ENCODE results near the gene CDH22.

The CDH22 gene

DNA sequence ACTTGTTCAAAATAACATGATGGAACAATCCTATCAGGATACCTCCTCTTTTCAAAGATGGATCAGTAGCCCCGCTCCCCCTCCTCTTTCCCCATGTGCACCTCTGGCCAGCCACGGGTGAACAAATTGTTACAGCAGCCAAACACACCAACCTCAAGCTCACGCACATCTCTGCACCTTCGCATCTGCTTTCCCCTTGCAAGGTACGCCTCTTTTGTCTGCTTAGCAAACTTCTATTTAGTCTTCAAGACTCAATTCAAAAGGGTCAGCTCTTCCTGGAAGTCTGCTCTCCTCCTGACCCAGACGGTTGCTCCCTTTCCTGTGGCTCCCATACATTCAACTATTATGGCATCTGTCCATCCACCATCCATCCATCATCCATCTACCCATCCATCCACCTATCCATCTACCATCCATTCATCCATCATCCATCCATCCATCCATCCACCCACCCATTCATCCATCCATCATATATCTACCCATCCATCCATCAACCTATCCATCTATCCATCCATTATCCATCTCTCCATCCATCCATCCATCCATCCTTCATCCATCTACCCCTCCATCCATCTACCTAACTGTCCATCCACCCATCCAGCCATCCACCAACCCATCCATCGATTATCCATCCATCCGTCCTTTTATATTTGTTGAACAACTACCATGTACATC is 36.3 kb upstream of the CDH22 start:
- no peak for DNase-seq

- DNase-seq = no peak
Observed at GRCh38 chr20:46343975-46344357, 35.7 kb upstream of the CDH22 start.

DNA sequence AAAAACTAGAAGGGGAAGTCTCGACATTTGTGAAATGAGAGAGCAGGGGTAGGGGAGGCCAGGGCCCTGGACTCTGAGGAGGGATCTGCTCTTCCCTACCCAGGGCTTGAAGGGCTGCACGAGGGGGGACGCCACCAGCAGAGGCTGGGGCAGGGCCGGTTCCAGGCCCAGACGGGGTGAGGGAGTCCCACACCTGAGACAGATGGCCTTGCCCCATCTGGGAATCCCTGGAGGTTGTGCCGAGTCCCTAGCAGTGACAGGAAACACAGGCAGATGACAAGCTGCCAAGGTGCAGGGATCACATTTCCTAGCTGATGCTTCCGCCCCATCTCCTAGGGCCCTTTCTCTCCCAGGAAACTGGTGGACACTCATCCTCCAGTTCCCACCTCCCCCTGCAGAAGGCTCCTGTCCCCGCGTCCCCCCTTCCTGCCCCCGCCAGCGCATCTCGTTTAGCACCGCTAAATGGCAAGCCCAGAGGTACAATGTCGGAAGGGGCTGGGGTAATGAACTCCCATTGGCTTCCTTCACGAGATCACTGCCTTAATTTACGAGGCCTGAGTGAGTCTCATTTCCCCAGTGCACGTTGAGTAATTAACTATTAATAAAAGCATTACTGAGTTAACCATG is 35.2 kb upstream of the CDH22 start:
- no peak for DNase-seq

- no peak for DNase-seq
Observed at GRCh38 chr20:46342451-46343347, 34.4 kb upstream of the CDH22 start.

- no peak for DNase-seq
Observed at GRCh38 chr20:46342010-46342378, 33.7 kb upstream of the CDH22 start.

GRCh38 chr20:46341074-46342009 is 33.0 kb upstream of the CDH22 start:
- DNase-seq = no peak

GRCh38 chr20:46339037-46339436 is 30.7 kb upstream of the CDH22 start:
- DNase-seq = no peak

DNA sequence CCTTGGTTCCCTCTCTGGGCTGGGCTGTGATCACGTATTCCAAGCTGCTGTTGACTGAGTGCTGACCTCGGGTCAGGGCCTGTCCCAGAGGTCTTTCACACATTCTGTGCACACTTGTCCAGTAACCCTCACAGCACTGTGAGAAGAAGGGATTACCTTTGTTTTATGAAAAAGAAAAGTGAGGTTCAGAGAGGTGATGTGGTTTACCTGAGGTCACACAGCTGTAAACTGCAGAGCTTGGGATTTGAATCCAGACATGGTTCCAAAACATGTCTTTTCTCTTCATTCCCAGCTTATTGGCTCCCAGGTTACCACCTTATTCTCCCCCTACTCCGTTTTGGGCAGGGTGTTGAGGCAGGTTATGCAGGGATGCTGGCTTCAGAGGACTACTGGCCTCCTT is 28.4 kb upstream of the CDH22 start:
- DNase-seq = no peak

DNA sequence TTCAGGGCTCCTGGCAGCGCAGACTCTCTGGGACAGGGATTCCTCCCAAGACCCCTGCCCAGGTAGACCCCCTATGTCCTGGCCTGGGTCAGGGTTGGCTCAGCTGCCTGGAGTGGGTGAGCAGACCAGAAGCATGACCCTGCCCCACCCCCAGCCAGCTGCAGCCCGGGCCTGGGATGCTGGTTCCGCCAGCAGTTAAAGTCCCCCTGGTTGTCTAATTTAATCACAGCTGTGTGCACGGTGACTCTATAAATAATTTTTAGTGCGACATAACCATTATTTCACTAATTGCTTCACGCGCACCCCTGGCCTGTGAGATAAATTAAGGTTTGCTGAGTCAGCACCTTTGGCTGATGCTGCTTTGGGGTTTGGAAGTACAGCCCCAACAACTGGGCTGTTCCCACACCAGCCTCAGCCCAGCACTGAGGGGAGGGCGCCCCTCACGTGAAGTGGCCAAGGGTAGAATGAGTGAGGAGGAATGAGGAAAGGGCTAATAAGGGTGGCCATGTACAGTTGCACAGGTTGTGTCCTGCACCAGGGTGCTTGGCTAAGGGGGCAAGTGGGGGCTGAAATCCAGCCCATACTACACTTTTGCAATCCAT is 26.1 kb upstream of the CDH22 start:
- no peak for DNase-seq

GRCh38 chr20:46333161-46333991 is 25.1 kb upstream of the CDH22 start:
- DNase-seq = no peak

GRCh38 chr20:46332373-46333160 is 24.3 kb upstream of the CDH22 start:
- DNase-seq = no peak

DNA sequence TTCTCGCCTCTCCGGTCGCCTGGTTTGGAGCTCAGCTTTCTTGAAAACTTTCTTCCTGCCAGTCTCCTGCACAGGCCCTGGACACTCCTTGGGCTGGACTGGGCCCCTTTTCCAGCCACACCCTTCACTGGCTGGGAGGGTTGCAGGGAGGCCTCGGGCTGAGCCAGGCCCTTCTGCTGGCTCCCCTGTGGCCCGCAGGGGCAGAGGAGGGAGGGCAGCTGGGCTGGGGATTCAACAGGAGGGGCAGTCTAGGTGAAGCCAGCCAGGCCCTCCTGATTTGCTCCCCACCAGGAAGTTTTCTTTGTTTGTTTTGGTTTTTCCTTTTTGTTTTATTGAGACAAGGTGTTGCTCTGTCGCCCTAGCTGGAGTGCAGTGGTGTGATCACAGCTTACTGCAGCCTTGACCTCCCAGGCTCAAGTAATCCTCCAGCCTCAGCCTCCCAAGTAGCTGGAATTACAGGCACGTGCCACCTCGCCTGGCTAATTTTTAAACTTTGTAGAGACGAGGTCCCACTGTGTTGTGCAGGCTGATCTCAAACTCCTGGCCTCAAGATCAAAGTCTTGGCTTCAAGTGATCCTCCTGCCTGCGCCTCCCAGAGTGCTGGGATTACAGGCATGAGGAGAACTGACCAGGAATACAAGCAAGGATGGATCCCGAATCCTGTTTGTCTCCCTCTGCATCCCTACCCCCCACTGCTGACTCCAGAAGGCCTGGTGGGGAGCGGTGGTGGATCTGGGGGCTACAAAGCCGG is 23.5 kb upstream of the CDH22 start:
- DNase-seq = no peak

DNA sequence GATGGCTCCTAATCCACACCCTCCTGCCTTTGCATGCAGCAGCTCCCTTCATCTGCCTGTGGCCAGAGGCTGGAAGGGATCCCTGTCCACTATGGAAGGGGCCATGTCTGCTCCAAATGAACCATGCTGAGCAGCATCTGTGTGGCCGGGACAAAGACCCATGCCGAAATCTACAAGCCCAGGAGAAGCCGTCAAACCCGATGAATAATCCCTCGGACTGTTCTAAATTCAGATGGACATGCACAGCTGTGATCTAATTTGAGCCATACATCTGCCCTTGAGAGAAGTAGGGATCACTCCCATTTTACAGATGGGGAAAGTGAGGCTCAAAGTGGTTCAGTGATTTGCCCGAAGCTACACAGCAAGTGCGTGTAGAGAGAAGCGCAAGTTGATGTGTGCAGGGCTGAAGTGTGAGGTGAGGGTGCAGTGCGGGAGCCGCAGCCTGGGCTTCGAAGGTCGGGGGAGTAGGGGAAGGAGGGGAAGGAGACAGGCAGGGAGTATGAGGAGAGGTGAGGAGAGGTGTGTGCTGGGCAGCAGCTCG is 22.6 kb upstream of the CDH22 start:
- DNase-seq = no peak

- DNase-seq = no peak
Observed at GRCh38 chr20:46330072-46330763, 21.9 kb upstream of the CDH22 start.

DNA sequence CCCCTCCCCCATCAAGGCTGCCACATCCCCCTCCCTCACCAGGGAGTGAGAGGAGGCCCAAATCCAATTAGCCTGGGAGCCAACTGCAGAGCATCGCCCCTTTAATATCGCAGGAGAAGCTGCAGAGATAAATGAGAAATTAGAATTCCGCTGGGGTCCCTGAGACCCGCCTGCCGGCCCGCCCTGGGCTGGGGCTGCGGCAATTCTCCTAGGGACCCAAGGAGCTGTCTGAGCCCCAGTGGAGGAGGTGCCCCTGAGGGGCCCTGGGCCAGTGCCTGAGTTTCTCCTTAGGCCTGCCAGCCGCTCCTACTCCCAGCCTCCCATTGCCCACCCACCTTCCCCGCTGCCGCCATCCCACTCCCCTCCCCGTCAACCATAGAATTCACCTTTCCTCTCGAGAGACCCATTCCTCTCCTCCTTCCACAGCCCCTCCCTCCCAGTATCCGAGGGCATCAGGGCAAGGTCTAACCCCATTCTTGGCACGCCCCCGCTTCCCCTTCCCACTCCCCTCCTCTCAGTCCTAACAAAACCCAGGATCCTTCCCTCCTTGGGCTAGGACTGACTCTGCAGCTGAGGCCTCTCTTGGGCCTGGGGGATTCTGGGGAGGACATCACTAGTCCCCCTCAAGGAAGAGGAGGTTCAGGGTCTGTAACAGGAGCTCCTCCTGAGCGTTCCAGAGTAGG is 20.0 kb upstream of the CDH22 start:
- no peak for DNase-seq

DNA sequence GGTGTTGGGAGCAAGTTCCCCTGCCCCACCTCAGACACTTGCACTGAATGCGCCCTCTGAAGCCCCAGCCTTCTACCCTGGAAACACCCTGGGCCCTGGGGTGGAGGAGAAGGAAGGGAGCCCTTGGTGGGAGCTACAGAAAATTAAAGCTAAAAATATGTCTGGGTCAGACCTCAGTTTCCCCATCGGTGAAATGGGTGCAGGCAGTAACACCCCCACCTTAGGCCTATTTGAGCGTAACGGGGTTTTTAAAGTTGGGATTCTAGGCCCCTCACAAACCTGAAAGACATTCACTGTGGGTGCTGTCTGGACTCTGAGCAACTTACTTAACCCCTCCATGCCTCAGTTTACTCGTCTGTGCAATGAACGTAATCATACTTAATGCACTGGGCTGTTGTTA is 19.3 kb upstream of the CDH22 start:
- DNase-seq = no peak

DNA sequence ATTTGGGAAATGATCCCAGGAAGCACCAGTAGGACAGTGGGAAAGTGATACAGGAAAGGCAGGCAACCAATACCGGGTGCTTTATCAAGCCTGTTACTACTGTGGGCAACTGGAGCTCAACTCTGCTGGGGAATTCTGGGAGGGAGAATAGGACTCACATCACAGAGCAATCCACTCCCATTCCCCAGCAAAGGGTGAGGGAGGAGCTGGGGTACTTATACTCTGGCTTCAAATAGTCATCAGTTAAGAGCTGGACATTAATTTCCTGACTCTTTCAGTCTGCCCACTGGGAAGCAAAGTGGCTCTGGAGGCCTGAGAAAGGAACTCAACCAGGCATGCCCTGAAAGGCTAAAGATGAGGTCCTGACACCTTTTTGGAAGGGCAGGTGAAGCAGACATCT is 17.5 kb upstream of the CDH22 start:
- DNase-seq = no peak
